H9 (cell line): ENCODE results near the gene LAMC1. TPM values are rescaled to one million over a fixed set of nuclear protein-coding genes. Genes with fewer than 3 reads are reported as not detected.

Experiments
- DNase-seq: peaks from one replicate; pipeline ENCODE4 v3.0.0-alpha.2; 2017
- H2AFZ ChIP-seq: one replicate; pipeline ENCODE4 v1.6.1; 2013; ENCODE audit warnings: mild to moderate bottlenecking, low read length, control low read depth, moderate library complexity
- H2AK5ac ChIP-seq: 2 replicates; pipeline ENCODE4 v1.6.1; 2013; ENCODE audit warnings: low read length, control low read depth, mixed read lengths; ENCODE audit not compliant: insufficient read length
- H2BK120ac ChIP-seq: one replicate; pipeline ENCODE4 v1.6.1; 2013; ENCODE audit warnings: low read depth, mild to moderate bottlenecking, low read length, control low read depth, inconsistent platforms; ENCODE audit not compliant: poor library complexity, severe bottlenecking
- H2BK12ac ChIP-seq: 2 replicates; pipeline ENCODE4 v1.6.1; 2013; ENCODE audit warnings: low read length, control low read depth, mixed read lengths, low read depth; ENCODE audit not compliant: insufficient read length
- H2BK15ac ChIP-seq: 2 replicates; pipeline ENCODE4 v1.6.1; 2013; ENCODE audit warnings: low read depth, low read length, control low read depth
- H2BK20ac ChIP-seq: one replicate; pipeline ENCODE4 v1.6.1; 2013; ENCODE audit warnings: low read depth, mild to moderate bottlenecking, low read length, control low read depth, inconsistent platforms; ENCODE audit not compliant: poor library complexity, severe bottlenecking
- H2BK5ac ChIP-seq: 2 replicates; pipeline ENCODE4 v1.6.1; 2013; ENCODE audit warnings: low read length, control low read depth, mixed read lengths; ENCODE audit not compliant: insufficient read length
- H3K14ac ChIP-seq: 2 replicates; pipeline ENCODE4 v1.6.1; 2013; ENCODE audit warnings: low read length, control low read depth; ENCODE audit not compliant: insufficient read depth
- H3K18ac ChIP-seq: 2 replicates; pipeline ENCODE4 v1.6.1; 2013; ENCODE audit warnings: low read depth, mild to moderate bottlenecking, mixed read lengths, low read length, control low read depth; ENCODE audit not compliant: insufficient read length
- H3K23ac ChIP-seq: 2 replicates; pipeline ENCODE4 v1.6.1; 2013; ENCODE audit warnings: low read length, control low read depth, mixed read lengths, low read depth; ENCODE audit not compliant: insufficient read length
- H3K23me2 ChIP-seq: 2 replicates; pipeline ENCODE4 v1.6.1; 2013; ENCODE audit warnings: low read depth, mild to moderate bottlenecking, mixed read lengths, low read length, control low read depth; ENCODE audit not compliant: insufficient read length, poor library complexity, severe bottlenecking
- H3K27ac ChIP-seq: 2 replicates; pipeline ENCODE4 v1.5.1; 2013; ENCODE audit warnings: low read length, control low read depth, mixed read lengths, low read depth; ENCODE audit not compliant: insufficient read length
- H3K27me3 ChIP-seq: 2 replicates; pipeline ENCODE4 v1.6.1; 2013; ENCODE audit warnings: low read length, control low read depth, inconsistent platforms; ENCODE audit not compliant: insufficient read depth
- H3K4ac ChIP-seq: 2 replicates; pipeline ENCODE4 v1.6.1; 2013; ENCODE audit warnings: low read depth, mild to moderate bottlenecking, control low read depth, inconsistent platforms, low read length, moderate library complexity
- H3K4me1 ChIP-seq: 2 replicates; pipeline ENCODE4 v1.6.1; 2013; ENCODE audit warnings: low read length, control low read depth, inconsistent platforms; ENCODE audit not compliant: insufficient read depth
- H3K4me2 ChIP-seq: 2 replicates; pipeline ENCODE4 v1.6.1; 2013; ENCODE audit warnings: low read length, control low read depth, mixed read lengths; ENCODE audit not compliant: insufficient read length, insufficient read depth
- H3K56ac ChIP-seq: 2 replicates; pipeline ENCODE4 v1.6.1; 2013; ENCODE audit warnings: low read depth, mild to moderate bottlenecking, mixed read lengths, low read length, control low read depth; ENCODE audit not compliant: insufficient read length
- H3K79me1 ChIP-seq: 2 replicates; pipeline ENCODE4 v1.6.1; 2013; ENCODE audit warnings: low read depth, mild to moderate bottlenecking, moderate library complexity, low read length, control low read depth, inconsistent platforms; ENCODE audit not compliant: insufficient read depth, poor library complexity, severe bottlenecking
- H3K79me2 ChIP-seq: 2 replicates; pipeline ENCODE4 v1.6.1; 2013; ENCODE audit warnings: low read length, control low read depth, inconsistent platforms; ENCODE audit not compliant: insufficient read depth
- H3K9ac ChIP-seq: 2 replicates; pipeline ENCODE4 v1.6.1; 2013; ENCODE audit warnings: low read length, control low read depth, mixed read lengths; ENCODE audit not compliant: insufficient read length; ENCODE audit errors: extremely low read depth
- H3K9me3 ChIP-seq: one replicate; pipeline ENCODE4 v1.6.1; 2013; ENCODE audit warnings: low read depth, low read length, inconsistent platforms; ENCODE audit not compliant: control insufficient read depth
- H3T11ph ChIP-seq: one replicate; pipeline ENCODE4 v1.6.1; 2013; ENCODE audit warnings: mild to moderate bottlenecking, low read length, control low read depth, inconsistent platforms
- H4K20me1 ChIP-seq: one replicate; pipeline ENCODE4 v1.6.1; 2013; ENCODE audit not compliant: control insufficient read depth, insufficient read length, insufficient read depth
- H4K5ac ChIP-seq: 2 replicates; pipeline ENCODE4 v1.6.1; 2013; ENCODE audit warnings: low read depth, mild to moderate bottlenecking, mixed read lengths, low read length, control low read depth; ENCODE audit not compliant: insufficient read length
- H4K8ac ChIP-seq: replicated peaks from 2 replicates; pipeline ENCODE4 v1.6.1; 2013; ENCODE audit warnings: low read length, control low read depth, mixed read lengths, low read depth; ENCODE audit not compliant: insufficient read length
- H4K91ac ChIP-seq: 2 replicates; pipeline ENCODE4 v1.6.1; 2013; ENCODE audit warnings: low read depth, mild to moderate bottlenecking, moderate library complexity, mixed read lengths, low read length, control low read depth; ENCODE audit not compliant: insufficient read length
- H3K27ac Mint-ChIP-seq, 3 experiments: 2 replicates in 2 of 3; 3 replicates in 1 of 3; pipeline ENCODE4 v1.8.0; 2020 to 2021; ENCODE audit warnings: mixed read lengths in 3 of 3, mild to moderate bottlenecking in 1 of 3, moderate library complexity in 1 of 3
- H3K27me3 Mint-ChIP-seq: 2 replicates; pipeline ENCODE4 v1.8.0; 2021; ENCODE audit warnings: low read depth, mild to moderate bottlenecking, moderate library complexity, mixed read lengths
- H3K36me3 Mint-ChIP-seq, 3 experiments: 2 replicates in 2 of 3; 3 replicates in 1 of 3; pipeline ENCODE4 v1.8.0; 2020 to 2021; ENCODE audit warnings: low read depth in 3 of 3, mixed read lengths in 3 of 3; ENCODE audit not compliant: insufficient read depth in 1 of 3
- H3K4me1 Mint-ChIP-seq, 2 experiments: 2 replicates each; pipeline ENCODE4 v1.8.0; 2020; ENCODE audit warnings: mixed read lengths in 2 of 2
- H3K4me3 Mint-ChIP-seq, 2 experiments: 2 replicates in 1 of 2; 3 replicates in 1 of 2; pipeline ENCODE4 v1.8.0; 2020 to 2021; ENCODE audit warnings: mild to moderate bottlenecking in 2 of 2, mixed read lengths in 2 of 2, moderate library complexity in 1 of 2
- H3K9me3 Mint-ChIP-seq, 2 experiments: 2 replicates in 1 of 2; 3 replicates in 1 of 2; pipeline ENCODE4 v1.8.0; 2020; ENCODE audit warnings: mild to moderate bottlenecking in 2 of 2, mixed read lengths in 2 of 2, moderate library complexity in 1 of 2
- WGBS: extraction: QIAGEN DNeasy Blood & Tissue Kit; methylation state at CpG from one replicate; pipeline ENCODE4 v1.1.7; 2013; ENCODE audit warnings: missing lambda C conversion rate, low lambda C conversion rate, mixed read lengths; ENCODE audit not compliant: insufficient read length; ENCODE audit errors: extremely low coverage; 5-methylcytosine and 5-hydroxymethylcytosine counted together
- total RNA-seq: library from RNA; stranded (reverse); gene quantifications from 2 replicates; pipeline ENCODE4 v1.2.1, GENCODE V29; 2021
- TF ChIP-seq, protein P1 (sequence below): fragments of 200-600 bp; sonication (generic); conservative IDR thresholded peaks from 3 replicates; pipeline ENCODE4 v1.8.0; 2021; ENCODE audit warnings: antibody characterized with exemption, mild to moderate bottlenecking

LAMC1 gene
- total RNA-seq, 1 experiment from 2014 or later: 96.2 TPM

GRCh38 chr1:183167676-183168075 is 144.5 kb downstream of the LAMC1 start:
- H4K91ac ChIP-seq: no peak overlapping the region
- H2AFZ ChIP-seq: no peak overlapping the region
- H2AK5ac ChIP-seq: no peak overlapping the region
- DNase-seq: no peak
- Mint-ChIP-seq H3K27ac (no peak overlapping the region), H3K27me3 (no peaks in the 10 kb centered on the region), H3K9me3 (no peaks in the 10 kb centered on the region), H3K36me3 (no peaks in the 10 kb centered on the region), H3K4me3 (no peak overlapping the region), H3K4me1 (peaks cover 19 to 20% of the 10 kb centered on the region in 2 experiments)
- no peaks in the 10 kb centered on the region; the same call in 1 of the 2 replicates for H3K4me1 ChIP-seq
- no peak overlapping the region for H3K23ac ChIP-seq
- no peaks in the 10 kb centered on the region for H3K23me2 ChIP-seq
- H3K18ac ChIP-seq: no peak overlapping the region
- no peak overlapping the region for H3K4ac ChIP-seq
- H2BK20ac ChIP-seq: no peak overlapping the region
- H3K9me3 ChIP-seq: no peaks in the 10 kb centered on the region
- H2BK12ac ChIP-seq: no peak overlapping the region
- no peaks in the 10 kb centered on the region for H4K20me1 ChIP-seq
- H3K27me3 ChIP-seq: no peaks in the 10 kb centered on the region
- H4K5ac ChIP-seq: no peak overlapping the region
- H2BK120ac ChIP-seq: no peak overlapping the region
- H3K27ac ChIP-seq: no peak overlapping the region
- H3K79me1 ChIP-seq: no peaks in the 10 kb centered on the region
- H3K9ac ChIP-seq: no peak overlapping the region
- H3K4me2 ChIP-seq: no peak overlapping the region
- TF ChIP-seq, protein P1, sequence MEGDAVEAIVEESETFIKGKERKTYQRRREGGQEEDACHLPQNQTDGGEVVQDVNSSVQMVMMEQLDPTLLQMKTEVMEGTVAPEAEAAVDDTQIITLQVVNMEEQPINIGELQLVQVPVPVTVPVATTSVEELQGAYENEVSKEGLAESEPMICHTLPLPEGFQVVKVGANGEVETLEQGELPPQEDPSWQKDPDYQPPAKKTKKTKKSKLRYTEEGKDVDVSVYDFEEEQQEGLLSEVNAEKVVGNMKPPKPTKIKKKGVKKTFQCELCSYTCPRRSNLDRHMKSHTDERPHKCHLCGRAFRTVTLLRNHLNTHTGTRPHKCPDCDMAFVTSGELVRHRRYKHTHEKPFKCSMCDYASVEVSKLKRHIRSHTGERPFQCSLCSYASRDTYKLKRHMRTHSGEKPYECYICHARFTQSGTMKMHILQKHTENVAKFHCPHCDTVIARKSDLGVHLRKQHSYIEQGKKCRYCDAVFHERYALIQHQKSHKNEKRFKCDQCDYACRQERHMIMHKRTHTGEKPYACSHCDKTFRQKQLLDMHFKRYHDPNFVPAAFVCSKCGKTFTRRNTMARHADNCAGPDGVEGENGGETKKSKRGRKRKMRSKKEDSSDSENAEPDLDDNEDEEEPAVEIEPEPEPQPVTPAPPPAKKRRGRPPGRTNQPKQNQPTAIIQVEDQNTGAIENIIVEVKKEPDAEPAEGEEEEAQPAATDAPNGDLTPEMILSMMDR: no peak
- no CpG with 5 or more reads among the region's 1 CpG for WGBS
- H3K56ac ChIP-seq: no peak overlapping the region
- H4K8ac ChIP-seq: no peak overlapping the region
- H2BK15ac ChIP-seq: no peak overlapping the region
- H3K14ac ChIP-seq: no peak overlapping the region
- no peak overlapping the region for H2BK5ac ChIP-seq
- H3K79me2 ChIP-seq: no peaks in the 10 kb centered on the region
- no peak overlapping the region for H3T11ph ChIP-seq
